Neuronal stem cell (in vitro differentiated cells): ENCODE results near the gene CTNND2.

Experiments used
- DNase-seq: peaks from one replicate; pipeline ENCODE4 v3.0.0-alpha.2; 2013; ENCODE audit warnings: low spot score
- H2AFZ ChIP-seq: one replicate; pipeline ENCODE4 v1.6.1; 2013; ENCODE audit warnings: mild to moderate bottlenecking, low read length, inconsistent platforms
- H2AK5ac ChIP-seq: 2 replicates; pipeline ENCODE4 v1.6.1; 2013; ENCODE audit warnings: low read depth, mild to moderate bottlenecking, inconsistent platforms, low read length, moderate library complexity, mixed read lengths
- H2BK120ac ChIP-seq: 2 replicates; pipeline ENCODE4 v1.6.1; 2013; ENCODE audit warnings: low read depth, mild to moderate bottlenecking, inconsistent platforms, low read length, moderate library complexity, mixed read lengths
- H2BK12ac ChIP-seq: one replicate; pipeline ENCODE4 v1.6.1; 2013; ENCODE audit warnings: low read length, inconsistent platforms
- H2BK15ac ChIP-seq: 2 replicates; pipeline ENCODE4 v1.6.1; 2013; ENCODE audit warnings: mild to moderate bottlenecking, low read length, inconsistent platforms, mixed read lengths
- H2BK5ac ChIP-seq: one replicate; pipeline ENCODE4 v1.6.1; 2013; ENCODE audit warnings: inconsistent platforms, mild to moderate bottlenecking, low read length, moderate library complexity
- H3K14ac ChIP-seq: one replicate; pipeline ENCODE4 v1.6.1; 2013; ENCODE audit warnings: low read length, inconsistent platforms
- H3K18ac ChIP-seq: 2 replicates; pipeline ENCODE4 v1.6.1; 2013; ENCODE audit warnings: low read length, inconsistent platforms
- H3K23ac ChIP-seq: 2 replicates; pipeline ENCODE4 v1.6.1; 2013; ENCODE audit warnings: low read depth, mild to moderate bottlenecking, mixed read lengths, low read length, inconsistent platforms; ENCODE audit not compliant: poor library complexity
- H3K27ac ChIP-seq: replicated peaks from 3 replicates; pipeline ENCODE4 v1.5.1; 2013; ENCODE audit warnings: low read length, inconsistent platforms
- H3K27me3 ChIP-seq, 3 experiments: 2 replicates each; pipeline ENCODE4 v1.6.1; 2013; ENCODE audit warnings: low read length in 3 of 3, mild to moderate bottlenecking in 2 of 3, inconsistent platforms in 1 of 3, low read depth in 1 of 3, mixed read lengths in 1 of 3, moderate library complexity in 1 of 3; ENCODE audit not compliant: control insufficient read depth in 3 of 3, insufficient read depth in 3 of 3
- H3K36me3 ChIP-seq, 2 donors: replicated peaks in 1 of 2; 2 replicates each; pipeline ENCODE4 v1.6.1; 2013; ENCODE audit warnings: low read length in 2 of 2; ENCODE audit not compliant: control insufficient read depth in 2 of 2, insufficient read depth in 2 of 2
- H3K4ac ChIP-seq: 2 replicates; pipeline ENCODE4 v1.6.1; 2013; ENCODE audit warnings: inconsistent platforms, mild to moderate bottlenecking, low read length, moderate library complexity
- H3K4me1 ChIP-seq, 2 donors: 1 replicate in 1 of 2; 2 replicates in 1 of 2; pipeline ENCODE4 v1.6.1; 2013; ENCODE audit warnings: low read length in 2 of 2, low read depth in 1 of 2; ENCODE audit not compliant: control insufficient read depth in 2 of 2, insufficient read depth in 1 of 2
- H3K4me2 ChIP-seq: one replicate; pipeline ENCODE4 v1.6.1; 2013; ENCODE audit warnings: mild to moderate bottlenecking, low read length, inconsistent platforms; ENCODE audit not compliant: insufficient read depth, poor library complexity, severe bottlenecking
- H3K4me3 ChIP-seq, 2 donors: 2 replicates each; pipeline ENCODE4 v1.5.1; 2013; ENCODE audit warnings: low read length in 2 of 2, mild to moderate bottlenecking in 2 of 2, inconsistent platforms in 1 of 2, moderate library complexity in 1 of 2
- H3K79me1 ChIP-seq: one replicate; pipeline ENCODE4 v1.6.1; 2013; ENCODE audit warnings: low read depth, mild to moderate bottlenecking, inconsistent platforms, low read length, moderate library complexity
- H3K9ac ChIP-seq: one replicate; pipeline ENCODE4 v1.6.1; 2013; ENCODE audit warnings: mild to moderate bottlenecking, low read depth, low read length, inconsistent platforms; ENCODE audit not compliant: poor library complexity
- H3K9me3 ChIP-seq, 2 donors: replicated peaks in 1 of 2; 2 replicates each; pipeline versions ENCODE3 to v1.6.1; 2013; ENCODE audit warnings: low read length in 2 of 2, mild to moderate bottlenecking in 2 of 2, inconsistent platforms in 1 of 2, low read depth in 1 of 2, mixed read lengths in 1 of 2, moderate library complexity in 1 of 2; ENCODE audit not compliant: control insufficient read depth in 2 of 2, insufficient read depth in 1 of 2
- H4K8ac ChIP-seq: one replicate; pipeline ENCODE4 v1.6.1; 2013; ENCODE audit warnings: low read depth, mild to moderate bottlenecking, inconsistent platforms, low read length, moderate library complexity
- H4K91ac ChIP-seq: one replicate; pipeline ENCODE4 v1.6.1; 2013; ENCODE audit warnings: low read length, low read depth, mild to moderate bottlenecking, inconsistent platforms; ENCODE audit not compliant: poor library complexity
- WGBS, 2 donors: extraction: QIAGEN DNeasy Blood & Tissue Kit; methylation state at CpG; one replicate each; pipeline ENCODE4 v1.1.7; 2013; ENCODE audit warnings: missing lambda C conversion rate in 2 of 2, mixed read lengths in 1 of 2; ENCODE audit not compliant: insufficient read length in 2 of 2, insufficient replicate concordance in 1 of 2; ENCODE audit errors: extremely low coverage in 2 of 2; 5-methylcytosine and 5-hydroxymethylcytosine counted together

Gene CTNND2

DNA sequence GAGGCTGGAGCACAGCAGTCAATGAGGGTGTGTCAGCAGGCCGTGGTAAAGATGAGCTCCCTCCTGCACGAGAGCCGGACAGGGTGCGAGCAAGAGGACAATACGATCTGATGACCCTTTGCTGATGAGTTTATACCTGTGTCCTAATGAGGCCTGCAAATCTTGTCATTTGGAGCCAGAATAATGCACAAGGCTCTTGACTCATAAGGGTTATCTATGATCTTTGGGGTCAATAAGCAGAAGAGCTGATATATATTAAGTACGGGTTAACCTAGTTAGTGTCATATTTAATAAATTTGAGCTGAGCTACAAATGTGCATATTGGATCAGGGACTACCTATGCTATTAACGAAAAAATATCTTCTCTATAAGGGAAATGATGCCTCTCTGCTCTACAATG lies 46.9 kb downstream of the CTNND2 start:
- Histone ChIP-seq H3K27me3 (no peaks in the 10 kb centered on the region), H4K8ac (no peak overlapping the region), H3K4ac (no peak overlapping the region), H3K4me3 (no peak overlapping the region), H2AK5ac (no peak overlapping the region), H4K91ac (no peak overlapping the region), H3K79me1 (no peaks in the 10 kb centered on the region), H3K4me2 (no peak overlapping the region), H3K23ac (no peak overlapping the region), H3K36me3 (no peaks in the 10 kb centered on the region), H3K27ac (no peak overlapping the region), H3K14ac (no peak overlapping the region), H2BK12ac (no peak overlapping the region), H2BK15ac (no peak overlapping the region), H3K9me3 (no peaks in the 10 kb centered on the region), H3K4me1 (peaks cover 0 to 3% of the 10 kb centered on the region in 2 donors), H3K18ac (no peak overlapping the region), H2BK5ac (no peak overlapping the region), H2BK120ac (no peak overlapping the region), H3K9ac (no peak overlapping the region), H2AFZ (no peak overlapping the region)
- no CpG with 5 or more reads among the region's 7 CpGs for WGBS, 2 donors
- no peak for DNase-seq

DNA sequence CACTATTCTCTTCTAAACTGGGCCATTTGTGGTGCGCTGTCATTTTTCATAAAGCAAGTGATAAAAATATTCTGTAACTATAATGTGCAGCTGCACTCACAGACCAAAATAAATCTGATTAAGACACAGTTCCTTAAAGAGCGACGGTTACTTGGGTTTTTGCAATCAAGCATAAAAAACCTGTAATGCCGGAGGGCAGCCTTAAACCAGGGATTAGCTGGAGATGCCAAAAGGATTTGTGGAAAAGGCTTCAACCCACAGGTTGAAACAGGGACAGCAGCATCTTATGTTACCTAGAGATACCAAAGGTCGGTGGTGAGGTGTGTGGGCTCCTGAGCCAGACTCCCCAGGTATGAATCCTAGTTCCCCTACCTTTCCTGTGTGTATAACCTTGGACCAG lies 49.3 kb downstream of the CTNND2 start:
- no CpG with 5 or more reads among the region's 5 CpGs for WGBS, 2 donors
- no peak for DNase-seq
- no peak overlapping the region for H2BK120ac ChIP-seq

DNA sequence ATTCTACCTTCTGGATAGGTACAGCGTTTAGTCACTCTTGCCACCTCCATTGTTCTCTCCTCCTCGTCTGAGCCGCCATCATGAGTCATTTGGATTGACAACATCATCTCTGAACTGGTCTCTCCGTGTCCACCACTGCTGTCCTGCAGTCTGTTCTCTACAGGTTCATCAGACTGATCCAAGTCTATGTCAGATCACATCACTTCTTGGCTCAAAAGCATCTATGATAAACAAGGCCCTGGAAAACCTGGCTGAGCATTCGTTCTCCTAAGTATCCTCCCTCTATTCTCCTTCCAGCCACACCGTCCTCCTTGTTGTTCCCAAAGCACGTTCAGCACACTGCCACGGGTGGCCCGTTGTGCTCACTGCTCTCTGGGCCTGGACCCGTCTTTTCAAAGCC lies 50.5 kb downstream of the CTNND2 start:
- no peaks in the 10 kb centered on the region for H3K79me1 ChIP-seq
- no peak overlapping the region for H3K18ac ChIP-seq
- H3K23ac ChIP-seq = no peak overlapping the region
- H4K91ac ChIP-seq = no peak overlapping the region
- no peak overlapping the region for H2BK12ac ChIP-seq
- no peak overlapping the region for H3K4me3 ChIP-seq
- DNase-seq = no peak
- H2BK5ac ChIP-seq = no peak overlapping the region
- H3K4me1 ChIP-seq = peaks cover 2 to 8% of the 10 kb centered on the region in 2 donors
- no peaks in the 10 kb centered on the region for H3K9me3 ChIP-seq
- no peak overlapping the region for H2AFZ ChIP-seq
- no peak overlapping the region for H3K4ac ChIP-seq
- no peak overlapping the region for H2BK120ac ChIP-seq
- no peak overlapping the region for H2AK5ac ChIP-seq
- H4K8ac ChIP-seq = no peak overlapping the region
- no peak overlapping the region for H3K9ac ChIP-seq
- H3K27ac ChIP-seq = no peak overlapping the region
- H3K4me2 ChIP-seq = no peak overlapping the region
- H3K27me3 ChIP-seq = no peaks in the 10 kb centered on the region
- no peaks in the 10 kb centered on the region for H3K36me3 ChIP-seq
- no peak overlapping the region for H3K14ac ChIP-seq
- no peak overlapping the region for H2BK15ac ChIP-seq
- WGBS, 2 donors = no CpG with 5 or more reads among the region's 10 CpGs

More for the DNA sequence above, 49.3 kb downstream of the CTNND2 start:
- H3K36me3 ChIP-seq = no peaks in the 10 kb centered on the region
- no peak overlapping the region for H4K8ac ChIP-seq
- no peak overlapping the region for H3K27ac ChIP-seq
- no peak overlapping the region for H2BK12ac ChIP-seq
- H2BK5ac ChIP-seq = no peak overlapping the region
- H2AK5ac ChIP-seq = no peak overlapping the region
- H3K27me3 ChIP-seq = no peaks in the 10 kb centered on the region
- H3K4me2 ChIP-seq = no peak overlapping the region
- H3K79me1 ChIP-seq = no peaks in the 10 kb centered on the region
- no peak overlapping the region for H2BK15ac ChIP-seq
- no peak overlapping the region for H3K4ac ChIP-seq
- peaks cover 2 to 8% of the 10 kb centered on the region in 2 donors for H3K4me1 ChIP-seq
- no peak overlapping the region for H3K4me3 ChIP-seq
- H3K9me3 ChIP-seq = no peaks in the 10 kb centered on the region
- H3K9ac ChIP-seq = no peak overlapping the region
- H4K91ac ChIP-seq = no peak overlapping the region
- no peak overlapping the region for H2AFZ ChIP-seq
- no peak overlapping the region for H3K14ac ChIP-seq
- H3K18ac ChIP-seq = no peak overlapping the region
- no peak overlapping the region for H3K23ac ChIP-seq

DNA sequence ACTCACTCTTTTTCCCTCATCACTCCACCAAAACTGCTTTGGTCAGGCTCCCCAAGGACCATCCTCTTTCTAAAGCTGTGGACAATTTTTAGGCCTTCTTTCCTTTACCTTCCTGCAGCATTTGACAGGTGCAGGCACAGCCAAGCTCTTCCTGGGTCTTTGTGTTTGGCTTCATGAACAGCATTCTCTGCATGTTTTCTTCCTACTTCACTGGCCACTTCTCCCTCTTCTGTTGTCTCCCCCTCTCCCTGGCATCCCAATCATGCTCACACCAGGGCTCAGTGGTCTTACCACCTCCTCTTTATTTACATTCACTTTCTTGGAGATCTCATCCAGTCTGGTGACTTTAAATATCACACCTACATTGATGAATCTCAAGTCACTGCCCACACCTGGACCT lies 51.1 kb downstream of the CTNND2 start:
- no peak overlapping the region for H2AK5ac ChIP-seq
- H3K9me3 ChIP-seq = no peaks in the 10 kb centered on the region
- H3K9ac ChIP-seq = no peak overlapping the region
- no peaks in the 10 kb centered on the region for H3K79me1 ChIP-seq
- H3K4me2 ChIP-seq = no peak overlapping the region
- no peak overlapping the region for H4K8ac ChIP-seq
- no peak overlapping the region for H3K18ac ChIP-seq
- no peak overlapping the region for H2BK15ac ChIP-seq
- no peak overlapping the region for H3K4ac ChIP-seq
- no peaks in the 10 kb centered on the region for H3K27me3 ChIP-seq
- H3K36me3 ChIP-seq = no peaks in the 10 kb centered on the region
- H4K91ac ChIP-seq = no peak overlapping the region
- no peak overlapping the region for H3K23ac ChIP-seq
- peaks cover 2 to 8% of the 10 kb centered on the region in 2 donors for H3K4me1 ChIP-seq
- no peak for DNase-seq
- no peak overlapping the region for H2BK12ac ChIP-seq
- no peak overlapping the region for H3K27ac ChIP-seq
- H2BK5ac ChIP-seq = no peak overlapping the region
- no peak overlapping the region for H2AFZ ChIP-seq
- H3K4me3 ChIP-seq = no peak overlapping the region
- H3K14ac ChIP-seq = no peak overlapping the region
- no peak overlapping the region for H2BK120ac ChIP-seq
